ENCODE measurements around the gene STIP1. TPM values are rescaled to one million over a fixed set of nuclear protein-coding genes. Genes with fewer than 3 reads are reported as not detected.
A peak's percentile ranks its signal among the peaks of the same experiment; 100 is the strongest.

Gene STIP1
- total and polyA plus RNA-seq, 8 donors, result 124 to 209 (median 169) TPM

DNA sequence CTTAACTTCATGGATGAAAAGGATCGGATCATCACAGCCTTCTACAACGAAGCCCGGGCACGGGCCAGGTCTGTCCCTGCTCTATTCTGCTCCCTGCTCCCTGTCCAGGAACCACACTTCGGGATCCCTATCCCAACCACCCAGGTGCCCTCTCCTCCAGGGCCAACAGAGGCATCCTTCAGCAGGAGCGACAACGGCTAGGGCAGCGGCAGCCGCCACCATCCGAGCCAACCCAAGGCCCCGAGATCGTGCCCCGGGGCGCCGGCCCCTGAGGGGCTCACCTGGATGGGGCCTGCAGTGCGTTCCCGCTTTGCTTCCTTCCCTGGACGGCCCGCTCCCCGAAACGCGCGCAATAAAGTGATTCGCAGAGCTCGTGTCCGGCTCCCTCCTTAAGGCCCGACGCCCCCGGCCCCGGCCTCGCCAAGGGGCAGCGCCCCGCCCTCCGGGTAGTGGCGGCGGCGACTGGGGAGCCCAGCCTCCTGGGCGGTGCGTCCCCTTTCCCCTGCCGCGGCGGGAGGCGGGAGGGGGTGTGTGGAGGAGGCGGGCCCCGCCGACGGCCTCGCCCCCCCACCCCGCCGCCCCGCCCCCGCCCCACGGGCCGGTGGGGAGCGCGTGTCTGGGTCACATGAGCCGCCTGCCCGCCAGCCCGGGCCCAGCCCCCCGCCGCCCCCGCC lies 48.1 kb downstream of the STIP1 start, which contains the start of gene VEGFB:
Gene VEGFB, plus strand, starts transcription at position 672 of the 674 bp plus-strand sequence. CDS start 250 bp downstream, outside the sequence.
- peak; percentile 68 for ATAC-seq
- Histone ChIP-seq H3K27me3 (peaks cover 0 to 4% of the 10 kb centered on the region in 2 donors), H3K4me1 (peaks cover 22 to 78% of the 10 kb centered on the region in 2 donors), H3K9me3 (no peaks in the 10 kb centered on the region), H3K27ac (peak within 1 kb of the TSS; percentile 64 to 65), H3K4me3 (peak within 1 kb of the TSS; percentile 65 to 76), H3K36me3 (peaks cover 0 to 14% of the 10 kb centered on the region in 2 donors)
- intact Hi-C loops (cut with DNase I), result no loop called here
- TF ChIP-seq, protein P1, sequence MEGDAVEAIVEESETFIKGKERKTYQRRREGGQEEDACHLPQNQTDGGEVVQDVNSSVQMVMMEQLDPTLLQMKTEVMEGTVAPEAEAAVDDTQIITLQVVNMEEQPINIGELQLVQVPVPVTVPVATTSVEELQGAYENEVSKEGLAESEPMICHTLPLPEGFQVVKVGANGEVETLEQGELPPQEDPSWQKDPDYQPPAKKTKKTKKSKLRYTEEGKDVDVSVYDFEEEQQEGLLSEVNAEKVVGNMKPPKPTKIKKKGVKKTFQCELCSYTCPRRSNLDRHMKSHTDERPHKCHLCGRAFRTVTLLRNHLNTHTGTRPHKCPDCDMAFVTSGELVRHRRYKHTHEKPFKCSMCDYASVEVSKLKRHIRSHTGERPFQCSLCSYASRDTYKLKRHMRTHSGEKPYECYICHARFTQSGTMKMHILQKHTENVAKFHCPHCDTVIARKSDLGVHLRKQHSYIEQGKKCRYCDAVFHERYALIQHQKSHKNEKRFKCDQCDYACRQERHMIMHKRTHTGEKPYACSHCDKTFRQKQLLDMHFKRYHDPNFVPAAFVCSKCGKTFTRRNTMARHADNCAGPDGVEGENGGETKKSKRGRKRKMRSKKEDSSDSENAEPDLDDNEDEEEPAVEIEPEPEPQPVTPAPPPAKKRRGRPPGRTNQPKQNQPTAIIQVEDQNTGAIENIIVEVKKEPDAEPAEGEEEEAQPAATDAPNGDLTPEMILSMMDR (IDR thresholded peaks at IDR 0.05), result no peak
- DNase-seq, result peak in 3 of 4 donors; percentile 73 to 93 (median 84)

DNA sequence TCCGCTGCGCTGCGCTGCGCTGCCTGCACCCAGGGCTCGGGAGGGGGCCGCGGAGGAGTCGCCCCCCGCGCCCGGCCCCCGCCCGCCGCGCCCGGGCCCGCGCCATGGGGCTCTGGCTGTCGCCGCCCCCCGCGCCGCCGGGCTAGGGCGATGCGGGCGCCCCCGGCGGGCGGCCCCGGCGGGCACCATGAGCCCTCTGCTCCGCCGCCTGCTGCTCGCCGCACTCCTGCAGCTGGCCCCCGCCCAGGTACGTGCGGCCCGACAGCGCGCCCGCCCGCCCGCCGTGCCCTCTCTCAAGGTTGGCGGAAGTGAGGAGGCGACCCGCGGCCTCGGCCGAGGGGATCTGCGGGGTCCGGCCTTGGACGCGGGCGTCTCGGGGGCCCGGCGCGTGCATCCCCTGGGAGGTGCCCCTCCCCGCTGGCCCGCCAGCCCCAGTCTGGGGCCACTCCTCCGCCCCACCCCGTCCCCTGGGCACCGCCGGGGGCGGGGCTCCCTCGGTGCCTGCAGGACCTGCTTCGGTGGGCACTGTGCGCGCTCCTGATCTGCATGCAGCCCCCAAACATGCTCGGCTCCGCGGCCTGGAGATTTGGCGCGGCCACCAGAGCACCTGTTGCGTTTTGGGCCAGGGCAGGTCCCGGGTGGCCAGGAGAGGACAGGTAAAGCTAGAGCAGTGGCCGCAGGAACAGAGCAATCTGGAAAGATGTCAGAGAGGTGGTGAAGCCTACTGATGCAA lies 48.8 kb downstream of the STIP1 start:
- Histone ChIP-seq H3K9me3 (no peaks in the 10 kb centered on the region), H3K4me1 (peaks cover 16 to 78% of the 10 kb centered on the region in 2 donors), H3K27me3 (peaks cover 0 to 4% of the 10 kb centered on the region in 2 donors), H3K27ac (peak overlapping the region; percentile 59 to 64), H3K36me3 (peaks cover 0 to 14% of the 10 kb centered on the region in 2 donors), H3K4me3 (peak overlapping the region; percentile 65 to 76)
- peak in 2 of 4 donors; percentile 44 to 90 for DNase-seq
- intact Hi-C loops (cut with DNase I), result no loop called here
- peak; percentile 38 for ATAC-seq
- TF ChIP-seq, protein P1 (IDR thresholded peaks at IDR 0.05), result no peak

DNA sequence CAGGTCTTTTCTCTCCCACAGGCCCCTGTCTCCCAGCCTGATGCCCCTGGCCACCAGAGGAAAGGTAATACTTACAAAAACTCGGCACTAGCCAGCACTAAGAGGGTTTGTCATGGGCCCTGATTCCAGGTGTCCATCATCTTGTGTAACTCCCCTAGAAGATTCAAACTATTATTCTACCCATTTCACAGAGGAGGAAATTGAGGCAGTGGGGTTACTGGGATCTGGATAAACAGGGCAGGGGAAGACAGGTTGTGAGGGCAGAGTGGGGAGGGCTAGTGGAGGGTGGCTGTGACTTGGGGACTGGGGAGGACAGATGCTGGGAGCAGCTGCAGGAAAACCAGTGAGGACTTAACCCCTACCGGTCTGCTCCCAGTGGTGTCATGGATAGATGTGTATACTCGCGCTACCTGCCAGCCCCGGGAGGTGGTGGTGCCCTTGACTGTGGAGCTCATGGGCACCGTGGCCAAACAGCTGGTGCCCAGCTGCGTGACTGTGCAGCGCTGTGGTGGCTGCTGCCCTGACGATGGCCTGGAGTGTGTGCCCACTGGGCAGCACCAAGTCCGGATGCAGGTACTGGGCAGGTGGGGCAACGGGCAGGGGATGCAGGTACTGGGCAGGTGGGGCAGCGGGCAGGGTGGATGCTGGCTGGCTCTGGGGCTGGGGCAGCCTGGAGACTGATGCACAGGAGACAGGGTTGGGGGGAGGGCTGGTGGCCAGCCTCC lies 49.6 kb downstream of the STIP1 start:
- ATAC-seq (no peak), DNase-seq (peak in 1 of 4 donors; percentile 73)
- H3K4me3 ChIP-seq, result peak overlapping the region; percentile 65 to 76
- H3K27ac ChIP-seq, result peak overlapping the region; percentile 59 to 64
- TF ChIP-seq, protein P1 (IDR thresholded peaks at IDR 0.05), result no peak
- H3K9me3 ChIP-seq, result no peaks in the 10 kb centered on the region
- H3K36me3 ChIP-seq, result peaks cover 0 to 14% of the 10 kb centered on the region in 2 donors
- H3K4me1 ChIP-seq, result peaks cover 15 to 83% of the 10 kb centered on the region in 2 donors
- peaks cover 0 to 4% of the 10 kb centered on the region in 2 donors for H3K27me3 ChIP-seq
- intact Hi-C loops (cut with DNase I), result no loop called here

DNA sequence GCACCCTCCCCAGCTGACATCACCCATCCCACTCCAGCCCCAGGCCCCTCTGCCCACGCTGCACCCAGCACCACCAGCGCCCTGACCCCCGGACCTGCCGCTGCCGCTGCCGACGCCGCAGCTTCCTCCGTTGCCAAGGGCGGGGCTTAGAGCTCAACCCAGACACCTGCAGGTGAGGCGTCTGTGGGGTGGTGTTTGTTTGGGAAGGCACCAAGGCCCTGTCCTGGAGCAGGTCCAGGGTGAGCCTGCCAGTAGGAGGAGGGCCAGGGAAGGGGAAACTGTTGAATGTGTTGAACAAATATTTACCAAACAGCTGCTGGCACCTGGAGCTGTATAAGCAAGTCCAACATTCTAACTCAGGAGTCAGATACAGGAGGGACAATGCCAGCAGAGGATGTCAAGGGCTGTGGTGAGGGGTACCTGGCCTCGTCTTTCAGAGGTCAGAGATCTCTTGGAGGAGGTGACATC lies 51.5 kb downstream of the STIP1 start:
- H3K4me1 ChIP-seq, result peaks cover 16 to 74% of the 10 kb centered on the region in 2 donors
- TF ChIP-seq, protein P1 (IDR thresholded peaks at IDR 0.05), result no peak
- intact Hi-C loops (cut with DNase I), result no loop called here
- H3K9me3 ChIP-seq, result no peaks in the 10 kb centered on the region
- no peak overlapping the region for H3K4me3 ChIP-seq
- DNase-seq (peak in 3 of 4 donors; percentile 74 to 87 (median 82)), ATAC-seq (peak; percentile 1)
- peak overlapping the region; percentile 6 to 33 for H3K27ac ChIP-seq
- H3K27me3 ChIP-seq, result peaks cover 0 to 4% of the 10 kb centered on the region in 2 donors
- H3K36me3 ChIP-seq, result peaks cover 0 to 14% of the 10 kb centered on the region in 2 donors

All from left lung (tissue), 10 donors.